Effector CD4-positive, alpha-beta T cell (primary cell): ENCODE data around the gene IQGAP3.
"Not testable (repeated sequence)": the region's sequence is repeated elsewhere in the genome, so short reads cannot be mapped to it uniquely, and the experiment has no call there.

Source experiments
- DNase-seq: peaks from one replicate; pipeline ENCODE4 v3.0.0-alpha.2; 2020

Gene IQGAP3

DNA sequence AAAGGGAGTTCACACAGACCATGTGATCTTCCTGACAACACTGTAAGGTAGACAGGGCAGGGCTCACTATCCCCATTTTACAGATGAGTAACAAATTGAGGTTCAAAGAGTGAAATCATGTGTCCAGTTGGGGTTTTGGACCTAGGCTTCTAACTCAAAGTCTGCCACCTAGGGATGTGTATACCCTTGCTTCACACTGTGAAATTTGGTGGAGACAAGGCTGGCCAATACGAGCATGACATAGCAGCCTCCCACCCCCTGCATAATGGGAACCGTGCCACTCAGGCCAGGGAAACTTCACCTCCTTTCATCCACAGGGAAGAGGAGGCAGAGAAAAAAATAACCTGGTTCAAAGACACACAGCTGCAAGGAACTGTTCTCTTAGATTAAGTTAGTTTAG, 6.8 kb downstream of the IQGAP3 start:
- no peak for DNase-seq

DNA sequence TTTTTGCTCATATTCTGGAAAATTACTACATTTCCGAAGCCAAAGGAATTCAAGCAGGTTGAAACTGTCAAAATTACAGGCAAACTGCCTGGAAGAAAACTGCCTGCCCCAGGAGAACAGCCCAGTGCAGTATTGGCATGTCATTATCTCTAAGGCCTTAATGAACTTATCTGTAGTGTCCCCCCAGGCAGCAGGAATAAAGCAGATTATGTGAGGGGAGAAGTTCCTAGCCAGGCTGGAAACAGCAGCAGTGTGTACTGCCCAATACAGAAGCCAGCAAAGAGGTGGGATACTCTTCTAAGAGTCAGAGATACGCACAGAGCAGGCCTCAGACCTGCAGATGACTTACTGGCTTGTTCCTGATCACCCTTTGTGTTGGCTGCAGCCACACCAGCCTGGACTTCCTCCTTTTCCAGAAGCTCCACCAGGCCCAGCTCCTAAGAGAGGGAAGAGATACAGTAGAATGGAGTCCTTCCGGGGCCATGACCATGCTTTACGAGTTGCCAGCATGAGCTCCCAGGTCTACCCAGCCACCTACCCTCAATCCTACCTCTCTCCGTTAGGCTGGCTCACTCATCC, 11.7 kb downstream of the IQGAP3 start:
- no peak for DNase-seq

DNA sequence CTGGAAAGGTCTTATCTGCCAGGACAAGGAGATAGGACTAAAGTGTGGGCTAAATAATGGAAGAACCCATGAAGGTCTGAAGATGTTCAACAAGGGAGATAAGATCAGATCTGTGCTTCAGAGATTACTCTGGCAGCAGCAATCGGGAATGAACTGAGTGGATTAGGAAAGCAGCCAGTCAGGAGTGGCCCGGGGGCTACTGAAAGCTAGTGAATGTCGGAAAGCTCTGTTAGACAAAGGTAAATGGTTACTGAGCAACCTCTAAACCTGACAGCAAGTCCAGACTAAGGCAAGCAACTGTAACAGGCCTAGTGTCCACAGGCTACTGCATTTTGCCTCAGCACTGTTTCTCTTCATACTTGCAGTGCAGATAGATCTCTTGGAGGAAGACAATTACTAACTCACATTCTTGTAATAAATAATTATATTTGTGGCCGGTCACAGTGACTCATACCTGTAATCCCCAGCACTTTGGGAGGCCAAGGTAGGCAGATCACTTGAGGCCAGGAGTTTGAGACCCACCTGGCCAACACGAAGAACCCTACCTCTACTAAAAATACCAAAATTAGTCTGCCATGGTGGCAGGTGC, 12.5 kb downstream of the IQGAP3 start:
- DNase-seq: no peak

GRCh38 chr1:156559086-156559796, 13.1 kb downstream of the IQGAP3 start:
- DNase-seq: no peak

DNA sequence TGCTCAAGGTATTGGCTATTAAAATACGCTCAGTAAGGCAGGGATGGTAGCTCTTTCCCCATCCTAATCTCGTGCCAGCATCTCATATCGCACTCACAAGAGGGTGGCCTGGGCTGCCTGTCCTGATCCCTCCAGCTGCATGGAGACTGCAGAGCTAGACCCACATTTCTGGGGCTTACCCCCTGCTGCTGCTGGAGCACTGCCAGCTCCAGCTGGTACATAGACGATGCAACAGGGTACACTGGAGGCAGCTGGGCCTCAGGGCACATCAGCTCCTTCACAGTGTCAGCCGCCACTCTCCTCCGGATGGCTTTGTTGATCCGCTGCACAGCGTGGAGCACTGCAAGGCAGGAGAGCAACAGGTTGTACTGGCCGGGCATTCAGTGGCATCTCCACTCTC, 16.0 kb downstream of the IQGAP3 start:
- no peak for DNase-seq

GRCh38 chr1:156555715-156556114, 16.6 kb downstream of the IQGAP3 start:
- DNase-seq: no peak

DNA sequence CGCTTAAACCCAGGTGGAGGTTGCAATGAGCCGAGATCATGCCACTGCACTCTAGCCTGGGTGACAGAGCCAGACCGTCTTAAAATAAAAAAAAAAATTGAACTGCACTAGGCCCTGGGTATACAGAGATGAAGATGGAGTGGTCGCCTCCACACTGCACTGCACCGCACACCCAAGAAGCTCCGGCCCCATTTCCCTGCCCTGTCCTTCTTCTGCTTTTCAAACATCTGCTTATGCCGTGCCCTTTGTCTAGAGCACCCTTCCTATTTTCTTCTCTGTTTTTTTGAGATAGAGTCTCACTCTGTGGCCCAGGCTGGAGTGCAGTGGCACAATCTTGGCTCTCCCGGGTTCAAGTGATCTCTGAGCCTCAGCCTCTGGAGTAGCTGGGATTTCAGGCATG, 17.4 kb downstream of the IQGAP3 start:
- no peak for DNase-seq

GRCh38 chr1:156553860-156554485, 18.4 kb downstream of the IQGAP3 start:
- no peak for DNase-seq

DNA sequence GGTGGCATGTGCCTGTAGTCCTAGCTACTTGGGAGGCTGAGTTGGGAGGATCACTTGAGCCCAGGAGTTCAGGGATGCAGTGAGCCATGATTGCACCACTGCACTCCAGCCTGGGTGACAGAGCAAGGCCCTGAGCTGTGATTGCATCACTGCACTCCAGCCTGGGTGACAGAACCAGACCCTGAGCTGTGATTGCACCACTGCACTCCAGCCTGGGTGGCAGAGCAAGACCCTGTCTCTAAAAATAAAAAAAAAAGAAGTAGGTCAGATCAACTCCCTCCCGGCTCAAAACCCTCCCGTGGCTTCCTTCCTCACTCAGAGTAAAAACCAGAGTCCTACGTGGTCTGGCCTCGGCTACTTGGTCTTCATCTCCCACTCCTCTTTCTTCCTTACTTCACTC, 19.4 kb downstream of the IQGAP3 start:
- DNase-seq: not testable (repeated sequence)

DNA sequence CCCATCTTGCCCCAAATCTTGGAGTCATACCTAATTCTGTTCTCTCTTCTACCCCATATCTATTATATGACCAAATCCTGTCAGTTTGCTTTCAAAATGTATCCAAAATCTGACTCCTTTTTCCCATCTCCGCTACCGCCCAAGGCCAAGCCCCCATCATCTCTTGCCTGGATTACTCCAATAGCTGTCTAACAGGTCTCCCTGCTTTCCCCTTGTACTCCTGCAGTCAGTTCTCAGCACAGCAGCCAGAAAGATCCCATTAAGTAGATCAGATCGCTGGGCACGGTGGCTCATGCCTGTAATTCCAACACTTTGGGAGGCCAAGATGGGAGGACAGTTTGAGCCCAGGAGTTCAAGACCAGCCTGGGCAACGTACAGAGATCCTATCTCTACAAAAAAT, 19.8 kb downstream of the IQGAP3 start:
- DNase-seq: no peak

DNA sequence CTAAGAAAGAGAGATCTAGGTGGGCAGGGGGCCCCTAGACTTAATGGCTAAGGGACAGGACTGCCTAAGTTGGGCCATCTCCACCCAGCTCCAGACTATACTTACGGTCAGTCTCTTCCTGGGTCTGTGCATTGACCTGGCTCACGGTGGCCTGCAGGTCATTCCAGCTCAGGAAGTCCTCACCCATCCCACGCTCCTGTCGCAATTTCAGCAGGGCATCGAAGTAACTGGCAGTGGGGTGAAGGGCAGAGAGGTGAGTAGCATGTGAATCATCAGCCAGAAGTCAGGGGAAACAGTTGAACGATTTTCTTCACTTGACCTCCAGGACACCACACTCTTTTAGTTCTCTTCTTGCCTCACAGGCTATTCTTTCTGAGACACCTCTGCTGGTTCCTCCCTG, 20.5 kb downstream of the IQGAP3 start:
- no peak for DNase-seq

DNA sequence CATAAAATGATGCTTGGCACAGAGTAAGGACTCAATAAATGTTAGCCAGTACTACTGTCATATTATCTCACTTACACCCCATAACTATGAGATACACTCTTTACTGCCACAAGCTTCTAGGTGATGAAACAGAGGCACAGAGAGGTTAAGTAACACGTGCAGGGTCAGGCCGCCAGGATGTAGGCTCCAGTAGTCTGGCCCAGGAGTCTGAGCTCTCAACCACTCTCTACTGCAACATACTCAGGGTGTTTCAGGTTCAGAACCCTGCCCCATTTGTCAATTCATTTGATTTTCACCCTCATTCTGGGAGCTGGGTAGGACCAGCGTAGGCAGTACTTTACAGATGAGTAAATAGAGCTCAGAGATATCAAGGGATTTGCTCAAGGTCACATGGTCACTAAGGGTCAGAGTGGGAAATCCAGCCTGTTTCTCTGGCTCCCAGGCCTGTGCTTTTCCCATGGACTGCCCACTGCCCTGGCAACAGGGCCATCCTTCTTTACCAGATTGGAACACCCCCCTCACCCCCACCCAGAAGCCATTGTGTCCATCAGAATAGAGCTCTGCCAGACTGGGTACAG, 21.2 kb downstream of the IQGAP3 start:
- no peak for DNase-seq

GRCh38 chr1:156550346-156550745, 22.0 kb downstream of the IQGAP3 start:
- no peak for DNase-seq

- DNase-seq: no peak
Measured at GRCh38 chr1:156549831-156550230, 22.5 kb downstream of the IQGAP3 start.

- DNase-seq: no peak
Measured at GRCh38 chr1:156549390-156549789, 23.0 kb downstream of the IQGAP3 start.

GRCh38 chr1:156547982-156548381, 24.4 kb downstream of the IQGAP3 start:
- no peak for DNase-seq

DNA sequence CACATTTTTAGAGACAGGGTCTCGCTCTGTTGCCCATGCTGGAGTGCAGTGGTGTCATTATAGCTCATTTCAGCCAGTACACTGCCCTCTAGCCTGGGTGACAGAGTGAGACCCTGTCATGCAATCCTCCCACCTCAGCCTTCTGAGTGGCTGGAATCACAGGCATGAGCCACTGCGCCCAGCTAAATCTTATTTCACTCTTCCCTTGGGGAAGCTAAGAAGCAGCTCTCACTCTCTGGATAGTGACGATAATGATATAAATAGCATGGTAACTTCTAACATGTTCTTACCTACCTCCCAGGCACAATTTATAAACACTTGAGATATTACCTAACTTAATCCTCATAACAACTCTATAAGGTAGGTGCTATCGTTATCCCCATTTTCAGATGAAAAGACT, 24.9 kb downstream of the IQGAP3 start:
- DNase-seq: no peak

DNA sequence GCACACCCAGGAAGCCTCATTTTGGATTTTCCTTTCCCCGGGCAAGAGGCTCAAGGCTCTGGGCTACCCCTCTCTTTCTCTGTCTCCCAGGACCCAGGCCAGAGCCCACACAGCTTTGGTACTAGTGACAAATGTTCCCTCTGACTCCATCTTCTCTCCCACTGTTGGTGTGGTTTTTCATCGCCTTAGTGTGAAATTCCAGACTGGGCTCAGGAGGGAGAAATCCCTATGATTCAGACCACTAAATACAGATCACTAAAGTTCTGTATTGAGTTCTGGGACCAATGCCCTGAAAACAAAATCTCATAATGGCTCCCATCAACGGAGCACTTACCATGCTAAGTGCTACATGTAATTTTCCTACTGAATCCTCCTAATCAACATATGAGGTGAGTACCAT, 26.1 kb downstream of the IQGAP3 start:
- no peak for DNase-seq

- no peak for DNase-seq
Measured at GRCh38 chr1:156544592-156545102, 27.7 kb downstream of the IQGAP3 start.

DNA sequence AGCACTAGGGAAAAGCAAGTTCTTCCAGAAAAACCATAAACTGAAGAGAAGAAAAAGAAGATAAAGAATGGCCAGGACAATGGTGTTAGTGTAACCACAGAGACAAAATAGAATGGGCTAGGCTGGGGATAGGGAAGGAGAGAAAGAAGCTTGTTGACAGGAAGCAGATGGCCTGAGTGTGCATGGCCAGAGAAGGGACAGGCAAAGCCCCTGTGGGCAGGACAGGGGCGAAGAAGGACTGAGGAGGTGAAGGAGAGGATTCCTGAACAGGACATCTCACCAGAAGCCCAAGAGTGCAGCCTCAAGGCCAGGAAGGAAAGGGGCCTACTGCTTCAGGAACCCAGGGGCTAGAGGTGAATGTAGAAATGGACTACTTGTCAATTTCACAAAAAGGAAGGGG, 29.3 kb downstream of the IQGAP3 start:
- no peak for DNase-seq

DNA sequence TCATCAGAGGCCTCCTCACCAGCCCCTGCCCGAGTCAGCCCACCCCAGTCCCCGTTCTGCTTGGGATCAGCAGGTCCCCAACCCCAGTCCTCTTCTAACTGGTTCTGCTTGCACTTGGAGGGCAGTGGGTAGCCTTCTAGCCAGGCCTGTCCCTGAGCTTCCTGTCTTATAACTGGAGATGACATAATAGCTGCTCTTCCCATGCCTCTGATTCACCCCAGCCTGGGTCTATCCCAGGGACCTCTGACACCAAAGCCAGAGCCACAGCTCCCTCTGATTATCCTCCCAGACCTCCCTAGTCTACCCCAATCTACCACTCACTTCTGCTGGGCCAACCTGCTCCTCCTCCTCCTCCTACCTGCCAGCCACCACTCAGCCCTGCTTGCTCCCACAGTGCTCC, 31.4 kb downstream of the IQGAP3 start:
- DNase-seq: no peak

DNA sequence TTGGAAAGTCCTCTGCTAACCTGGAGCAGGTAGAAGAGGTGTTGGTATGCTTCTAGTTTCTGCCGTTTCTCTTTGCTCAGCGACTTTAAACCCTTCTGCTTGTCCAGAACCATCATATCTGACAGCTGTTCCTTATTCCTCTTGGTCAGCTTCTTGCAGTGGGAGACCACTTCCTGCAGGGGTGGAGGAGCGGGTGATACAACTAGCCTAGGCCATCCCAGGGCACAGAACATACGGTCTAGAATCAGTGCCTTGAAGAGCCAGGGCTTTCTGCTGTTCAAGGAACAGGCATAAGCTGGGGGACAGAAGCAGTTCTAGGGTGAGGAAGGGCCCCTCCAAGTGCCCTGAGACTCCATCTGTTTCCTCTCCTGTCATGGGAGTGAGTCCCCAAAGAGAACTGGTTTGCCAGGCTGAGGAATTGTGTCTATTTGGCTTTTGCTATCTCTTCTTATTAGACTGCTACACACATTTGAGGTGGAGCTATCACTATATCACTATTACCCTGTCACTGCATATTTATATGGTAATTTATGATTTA, 32.5 kb downstream of the IQGAP3 start:
- no peak for DNase-seq
